CD4-positive, alpha-beta T cell (primary cell): ENCODE data around the gene KCNJ6. TPM values are rescaled to one million over a fixed set of nuclear protein-coding genes. Genes with fewer than 3 reads are reported as not detected.

ENCODE experiments used
- ATAC-seq: fragments of 200-7000 bp; cut with Tn5 transposase; one replicate; pipeline ENCODE4 v1.10.0; 2022; ENCODE audit warnings: mild to moderate bottlenecking; ENCODE audit not compliant: poor library complexity
- CTCF ChIA-PET: fragments of 350-600 bp; sonication (Branson Sonifier 250); formaldehyde crosslinking; loops from one replicate; lab custom pipeline; 2021; ENCODE audit warnings: antibody characterized with exemption, inconsistent platforms; lab: Charles Lee
- POLR2A ChIA-PET: fragments of 350-600 bp; sonication (Branson Sonifier 250); formaldehyde crosslinking; loops from one replicate; lab custom pipeline; 2021; ENCODE audit warnings: antibody characterized with exemption, inconsistent platforms; lab: Charles Lee
- DNase-seq, 14 experiments: peaks; one replicate each; pipeline ENCODE4 v3.0.0-alpha.2; 2013 to 2020; ENCODE audit warnings: mixed read lengths in 2 of 14
- H3K27ac ChIP-seq, 2 donors: one replicate each; pipeline versions ENCODE4 v1.5.1 to v1.7.0; 2013; ENCODE audit warnings: low read length in 2 of 2, low read depth in 1 of 2, mild to moderate bottlenecking in 1 of 2
- H3K27me3 ChIP-seq, 2 experiments: 1 replicate in 1 of 2; 2 replicates in 1 of 2; pipeline versions ENCODE4 v1.6.1 to v1.7.0; 2013; ENCODE audit warnings: low read length in 2 of 2, control low read depth in 1 of 2, mild to moderate bottlenecking in 1 of 2, moderate library complexity in 1 of 2; ENCODE audit not compliant: insufficient read depth in 2 of 2, control insufficient read depth in 1 of 2
- H3K36me3 ChIP-seq: one replicate; pipeline ENCODE4 v1.6.1; 2013; ENCODE audit warnings: low read length, control low read depth; ENCODE audit not compliant: insufficient read depth
- H3K4me1 ChIP-seq: one replicate; pipeline ENCODE4 v1.6.1; 2013; ENCODE audit warnings: low read length, control low read depth; ENCODE audit not compliant: insufficient read depth
- H3K4me3 ChIP-seq: one replicate; pipeline ENCODE4 v1.5.1; 2013; ENCODE audit warnings: mild to moderate bottlenecking, low read length, moderate library complexity
- H3K9me3 ChIP-seq, 2 experiments: 1 replicate in 1 of 2; 2 replicates in 1 of 2; pipeline versions ENCODE4 v1.6.1 to v1.7.0; 2013; ENCODE audit warnings: low read length in 2 of 2, mild to moderate bottlenecking in 2 of 2, control low read depth in 1 of 2, moderate library complexity in 1 of 2; ENCODE audit not compliant: control insufficient read depth in 1 of 2, insufficient read depth in 1 of 2
- H3K27ac Mint-ChIP-seq: one replicate; pipeline ENCODE4 v1.8.0; 2020; ENCODE audit warnings: mixed read lengths
- H3K27me3 Mint-ChIP-seq: one replicate; pipeline ENCODE4 v1.8.0; 2021; ENCODE audit warnings: mixed read lengths
- H3K36me3 Mint-ChIP-seq: one replicate; pipeline ENCODE4 v1.8.0; 2021; ENCODE audit warnings: low read depth, mixed read lengths
- H3K4me1 Mint-ChIP-seq: one replicate; pipeline ENCODE4 v1.8.0; 2021; ENCODE audit warnings: low read depth, mixed read lengths
- H3K4me3 Mint-ChIP-seq: one replicate; pipeline ENCODE4 v1.8.0; 2020; ENCODE audit warnings: mild to moderate bottlenecking, mixed read lengths
- H3K9me3 Mint-ChIP-seq: one replicate; pipeline ENCODE4 v1.8.0; 2020; ENCODE audit warnings: mixed read lengths
- intact Hi-C, 2 experiments: fragments of 100-400 bp; cut with DNase I in 1 of 2; cut with micrococcal nuclease in 1 of 2; formaldehyde crosslinking; loops; one replicate each; pipeline versions ENCODE4 v1.15.1 to v1.9.0; 2023 to 2025; cut with DNase I, micrococcal nuclease
- total RNA-seq, 174 experiments: library from RNA in 2 of 174; stranded (reverse) in 2 of 174; gene quantifications; one replicate each; pipeline ENCODE4 v1.2.3 and lab custom pipeline; 2021 to 2026
- TF ChIP-seq, protein P1 (sequence below): fragments of 200-600 bp; IDR thresholded peaks from one replicate; pipeline ENCODE4 v1.8.0; 2022; ENCODE audit warnings: antibody characterized with exemption, mild to moderate bottlenecking

The KCNJ6 gene
- total RNA-seq, 2 experiments from 2014 or later, result not detected

GRCh38 chr21:37909936-37910335 is 6.3 kb downstream of the KCNJ6 start:
- Histone ChIP-seq H3K27me3 (peaks cover 19 to 26% of the 10 kb centered on the region in 2 experiments), H3K4me3 (no peak overlapping the region), H3K4me1 (no peaks in the 10 kb centered on the region), H3K36me3 (no peaks in the 10 kb centered on the region), H3K9me3 (peaks cover 0 to 14% of the 10 kb centered on the region in 2 experiments), H3K27ac (no peak overlapping the region)
- no peak overlapping the region for H3K4me3 Mint-ChIP-seq
- H3K36me3 Mint-ChIP-seq, result no peaks in the 10 kb centered on the region
- ATAC-seq (no peak), DNase-seq (no peak)
- intact Hi-C loops, result no loop called here
- ChIA-PET CTCF (no interaction called here), POLR2A (no interaction called here)
- TF ChIP-seq, protein P1, sequence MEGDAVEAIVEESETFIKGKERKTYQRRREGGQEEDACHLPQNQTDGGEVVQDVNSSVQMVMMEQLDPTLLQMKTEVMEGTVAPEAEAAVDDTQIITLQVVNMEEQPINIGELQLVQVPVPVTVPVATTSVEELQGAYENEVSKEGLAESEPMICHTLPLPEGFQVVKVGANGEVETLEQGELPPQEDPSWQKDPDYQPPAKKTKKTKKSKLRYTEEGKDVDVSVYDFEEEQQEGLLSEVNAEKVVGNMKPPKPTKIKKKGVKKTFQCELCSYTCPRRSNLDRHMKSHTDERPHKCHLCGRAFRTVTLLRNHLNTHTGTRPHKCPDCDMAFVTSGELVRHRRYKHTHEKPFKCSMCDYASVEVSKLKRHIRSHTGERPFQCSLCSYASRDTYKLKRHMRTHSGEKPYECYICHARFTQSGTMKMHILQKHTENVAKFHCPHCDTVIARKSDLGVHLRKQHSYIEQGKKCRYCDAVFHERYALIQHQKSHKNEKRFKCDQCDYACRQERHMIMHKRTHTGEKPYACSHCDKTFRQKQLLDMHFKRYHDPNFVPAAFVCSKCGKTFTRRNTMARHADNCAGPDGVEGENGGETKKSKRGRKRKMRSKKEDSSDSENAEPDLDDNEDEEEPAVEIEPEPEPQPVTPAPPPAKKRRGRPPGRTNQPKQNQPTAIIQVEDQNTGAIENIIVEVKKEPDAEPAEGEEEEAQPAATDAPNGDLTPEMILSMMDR, result no peak
- peaks cover 63% of the 10 kb centered on the region for H3K27me3 Mint-ChIP-seq
- H3K27ac Mint-ChIP-seq, result no peak overlapping the region
- H3K4me1 Mint-ChIP-seq, result no peaks in the 10 kb centered on the region
- H3K9me3 Mint-ChIP-seq, result no peaks in the 10 kb centered on the region

DNA sequence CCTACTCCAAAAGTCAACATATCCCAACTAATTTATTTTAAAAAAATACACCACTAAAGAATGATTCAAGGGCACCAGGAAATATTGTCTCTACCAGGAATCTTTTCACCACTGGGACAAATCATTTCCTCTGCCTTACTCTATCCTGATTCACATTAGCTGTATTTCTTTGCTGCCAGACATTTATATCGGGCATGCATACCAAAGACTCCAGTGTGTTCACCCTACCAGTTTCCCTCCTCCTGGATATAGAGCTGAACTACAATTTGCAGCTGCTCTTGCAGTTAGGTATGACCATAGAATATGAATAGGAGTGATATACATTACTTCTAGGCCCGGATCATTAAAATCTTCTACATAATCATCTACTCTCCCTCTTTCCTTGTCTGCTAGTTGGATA is 7.6 kb downstream of the KCNJ6 start:
- Histone ChIP-seq H3K4me3 (no peak overlapping the region), H3K4me1 (no peaks in the 10 kb centered on the region), H3K36me3 (no peaks in the 10 kb centered on the region), H3K9me3 (peaks cover 0 to 5% of the 10 kb centered on the region in 2 experiments), H3K27me3 (peaks cover 7 to 14% of the 10 kb centered on the region in 2 experiments), H3K27ac (no peak overlapping the region)
- CTCF ChIA-PET, result no interaction called here
- no peaks in the 10 kb centered on the region for H3K9me3 Mint-ChIP-seq
- no peak overlapping the region for H3K4me3 Mint-ChIP-seq
- TF ChIP-seq, protein P1, result no peak
- H3K27me3 Mint-ChIP-seq, result peaks cover 59% of the 10 kb centered on the region
- intact Hi-C loops, result no loop called here
- no peaks in the 10 kb centered on the region for H3K36me3 Mint-ChIP-seq
- POLR2A ChIA-PET, result no interaction called here
- H3K4me1 Mint-ChIP-seq, result no peaks in the 10 kb centered on the region
- ATAC-seq (no peak), DNase-seq (no peak)
- no peak overlapping the region for H3K27ac Mint-ChIP-seq

DNA sequence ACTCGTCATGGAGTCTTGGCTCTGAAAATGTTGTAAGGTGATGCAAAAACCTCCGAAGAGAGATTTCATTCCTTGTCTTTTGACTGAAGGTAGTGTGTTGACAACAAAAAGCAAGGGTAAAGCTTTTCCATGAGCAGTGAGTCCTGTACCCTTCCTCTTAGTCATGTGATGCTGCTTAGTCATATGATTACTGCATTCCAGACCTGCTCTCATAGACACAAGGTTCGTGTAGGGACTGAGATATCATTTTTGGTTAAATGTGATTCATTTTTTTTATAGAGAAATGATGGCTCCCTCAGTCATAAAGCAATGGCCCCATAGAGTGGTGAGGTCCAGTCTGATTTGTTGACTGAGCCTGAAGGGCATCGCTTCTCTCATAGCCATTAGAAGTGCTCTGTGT is 9.2 kb downstream of the KCNJ6 start:
- Histone ChIP-seq H3K4me3 (no peak overlapping the region), H3K27me3 (peaks cover 7% of the 10 kb centered on the region in 2 experiments), H3K4me1 (no peaks in the 10 kb centered on the region), H3K9me3 (no peaks in the 10 kb centered on the region), H3K27ac (no peak overlapping the region), H3K36me3 (no peaks in the 10 kb centered on the region)
- Mint-ChIP-seq H3K36me3 (no peaks in the 10 kb centered on the region), H3K27ac (no peak overlapping the region), H3K9me3 (no peaks in the 10 kb centered on the region), H3K4me1 (no peaks in the 10 kb centered on the region), H3K4me3 (no peak overlapping the region), H3K27me3 (peaks cover 53% of the 10 kb centered on the region)
- no peak for DNase-seq
- intact Hi-C loops, result no loop called here
- TF ChIP-seq, protein P1, result no peak
- ATAC-seq, result no peak
- ChIA-PET CTCF (no interaction called here), POLR2A (no interaction called here)
